MM.1S (cell line): ENCODE data around the gene FAM47A.

ENCODE experiments used
- DNase-seq: peaks from one replicate; pipeline ENCODE4 v3.0.0-alpha.2; 2015
- H2AFZ ChIP-seq: fragments of 300-600 bp; sonication (generic); 2 replicates; pipeline ENCODE4 v1.6.0; 2016; ENCODE audit warnings: antibody characterized with exemption, low read length
- H3F3A ChIP-seq: fragments of 300-600 bp; sonication (generic); 2 replicates; pipeline ENCODE4 v1.6.1; 2016; ENCODE audit warnings: mild to moderate bottlenecking, antibody characterized with exemption, low read length, moderate library complexity, mixed read lengths; ENCODE audit not compliant: insufficient read depth
- H3K27ac ChIP-seq: fragments of 300-600 bp; sonication (generic); 2 replicates; pipeline ENCODE4 v1.5.1; 2016; ENCODE audit warnings: mild to moderate bottlenecking, low read length
- H3K27me3 ChIP-seq: fragments of 300-600 bp; sonication (generic); replicated peaks from 2 replicates; pipeline ENCODE4 v1.6.0; 2016; ENCODE audit warnings: low read length; ENCODE audit not compliant: insufficient read depth
- H3K36me3 ChIP-seq: fragments of 300-600 bp; sonication (generic); replicated peaks from 2 replicates; pipeline ENCODE4 v1.6.1; 2016; ENCODE audit warnings: mild to moderate bottlenecking, low read length, mixed read lengths; ENCODE audit not compliant: insufficient read depth
- H3K4me1 ChIP-seq: fragments of 300-600 bp; sonication (generic); 2 replicates; pipeline ENCODE4 v1.6.1; 2016; ENCODE audit warnings: low read length, mixed read lengths
- H3K4me2 ChIP-seq: fragments of 300-600 bp; sonication (generic); 2 replicates; pipeline ENCODE4 v1.6.0; 2016; ENCODE audit warnings: low read depth, low read length
- H3K4me3 ChIP-seq: fragments of 300-600 bp; sonication (generic); 2 replicates; pipeline ENCODE4 v1.5.1; 2016; ENCODE audit warnings: low read length, mixed read lengths
- H3K79me2 ChIP-seq: fragments of 300-600 bp; sonication (generic); 2 replicates; pipeline ENCODE4 v1.6.1; 2016; ENCODE audit warnings: mixed run types, low read length, mixed read lengths
- H3K9ac ChIP-seq: fragments of 300-600 bp; sonication (generic); 2 replicates; pipeline ENCODE4 v1.6.1; 2016; ENCODE audit warnings: low read length, mixed read lengths
- H3K9me2 ChIP-seq: fragments of 300-600 bp; sonication (generic); replicated peaks from 2 replicates; pipeline ENCODE4 v1.6.1; 2016; ENCODE audit warnings: mild to moderate bottlenecking, low read length, mixed read lengths; ENCODE audit not compliant: insufficient read depth
- H3K9me3 ChIP-seq: fragments of 300-600 bp; sonication (generic); replicated peaks from 2 replicates; pipeline ENCODE4 v1.6.1; 2016; ENCODE audit warnings: mild to moderate bottlenecking, low read length, mixed read lengths; ENCODE audit not compliant: insufficient read depth
- H4K20me1 ChIP-seq: fragments of 300-600 bp; sonication (generic); 2 replicates; pipeline ENCODE4 v1.6.1; 2016; ENCODE audit warnings: mild to moderate bottlenecking, low read length, moderate library complexity, mixed read lengths; ENCODE audit not compliant: insufficient read depth
- EZH2 ChIP-seq: fragments of 300-600 bp; sonication (generic); optimal IDR thresholded peaks from 2 replicates; pipeline ENCODE3; 2017; ENCODE audit warnings: low read depth, mild to moderate bottlenecking, antibody characterized with exemption, low read length, mixed read lengths
- EZH2phosphoT487 ChIP-seq: fragments of 300-600 bp; sonication (generic); IDR thresholded peaks from 2 replicates; pipeline ENCODE4 v1.6.1; 2018; ENCODE audit warnings: antibody characterized with exemption, low read length
- TF ChIP-seq, protein P1 (sequence below): fragments of 300-600 bp; sonication (generic); IDR thresholded peaks from 2 replicates; pipeline ENCODE4 v1.5.1; 2016; ENCODE audit warnings: antibody characterized with exemption, low read length, mixed read lengths

Gene FAM47A

GRCh38 chrX:34144246-34144645 lies 12.1 kb upstream of the FAM47A start:
- no peaks in the 10 kb centered on the region for H3F3A ChIP-seq

DNA sequence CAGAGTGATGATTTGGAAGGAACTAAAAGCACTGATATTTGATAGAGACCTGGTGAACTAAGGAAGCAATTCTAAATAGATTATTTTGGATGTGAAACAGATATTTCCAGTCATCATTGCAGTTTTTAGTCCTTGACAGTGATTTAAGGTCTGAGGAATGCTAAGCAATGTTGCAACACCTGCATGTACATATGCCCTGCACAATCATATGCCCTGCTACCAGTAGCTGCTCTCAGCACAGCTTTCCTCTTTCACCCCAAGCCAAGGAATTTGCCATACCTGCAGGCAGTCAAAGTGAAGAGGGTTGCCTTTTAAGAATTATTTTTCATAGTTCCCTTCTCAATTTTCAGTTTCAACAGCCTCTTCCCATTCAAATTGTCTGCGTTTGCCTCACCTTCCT lies 8.7 kb upstream of the FAM47A start:
- TF ChIP-seq, protein P1, sequence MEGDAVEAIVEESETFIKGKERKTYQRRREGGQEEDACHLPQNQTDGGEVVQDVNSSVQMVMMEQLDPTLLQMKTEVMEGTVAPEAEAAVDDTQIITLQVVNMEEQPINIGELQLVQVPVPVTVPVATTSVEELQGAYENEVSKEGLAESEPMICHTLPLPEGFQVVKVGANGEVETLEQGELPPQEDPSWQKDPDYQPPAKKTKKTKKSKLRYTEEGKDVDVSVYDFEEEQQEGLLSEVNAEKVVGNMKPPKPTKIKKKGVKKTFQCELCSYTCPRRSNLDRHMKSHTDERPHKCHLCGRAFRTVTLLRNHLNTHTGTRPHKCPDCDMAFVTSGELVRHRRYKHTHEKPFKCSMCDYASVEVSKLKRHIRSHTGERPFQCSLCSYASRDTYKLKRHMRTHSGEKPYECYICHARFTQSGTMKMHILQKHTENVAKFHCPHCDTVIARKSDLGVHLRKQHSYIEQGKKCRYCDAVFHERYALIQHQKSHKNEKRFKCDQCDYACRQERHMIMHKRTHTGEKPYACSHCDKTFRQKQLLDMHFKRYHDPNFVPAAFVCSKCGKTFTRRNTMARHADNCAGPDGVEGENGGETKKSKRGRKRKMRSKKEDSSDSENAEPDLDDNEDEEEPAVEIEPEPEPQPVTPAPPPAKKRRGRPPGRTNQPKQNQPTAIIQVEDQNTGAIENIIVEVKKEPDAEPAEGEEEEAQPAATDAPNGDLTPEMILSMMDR = no peak
- TF ChIP-seq EZH2 (no peak), EZH2phosphoT487 (no peak)
- H3K4me3 ChIP-seq = no peak overlapping the region
- H4K20me1 ChIP-seq = no peaks in the 10 kb centered on the region
- no peak for DNase-seq
- no peaks in the 10 kb centered on the region for H3K4me1 ChIP-seq
- no peaks in the 10 kb centered on the region for H3K9me2 ChIP-seq
- no peaks in the 10 kb centered on the region for H3K27me3 ChIP-seq
- no peak overlapping the region for H3K9ac ChIP-seq
- no peaks in the 10 kb centered on the region for H3K9me3 ChIP-seq
- no peaks in the 10 kb centered on the region for H3K79me2 ChIP-seq
- no peak overlapping the region for H2AFZ ChIP-seq
- H3K27ac ChIP-seq = no peak overlapping the region
- H3F3A ChIP-seq = no peaks in the 10 kb centered on the region
- H3K4me2 ChIP-seq = no peak overlapping the region
- H3K36me3 ChIP-seq = no peaks in the 10 kb centered on the region

More at GRCh38 chrX:34144246-34144645, 12.1 kb upstream of the FAM47A start:
- TF ChIP-seq, protein P1 = no peak
- TF ChIP-seq EZH2phosphoT487 (no peak), EZH2 (no peak)
- no peak overlapping the region for H3K27ac ChIP-seq
- no peaks in the 10 kb centered on the region for H3K9me2 ChIP-seq
- no peak overlapping the region for H3K4me2 ChIP-seq
- H3K79me2 ChIP-seq = no peaks in the 10 kb centered on the region
- no peaks in the 10 kb centered on the region for H3K9me3 ChIP-seq
- no peaks in the 10 kb centered on the region for H3K4me1 ChIP-seq
- no peak overlapping the region for H2AFZ ChIP-seq
- H4K20me1 ChIP-seq = no peaks in the 10 kb centered on the region
- H3K36me3 ChIP-seq = no peaks in the 10 kb centered on the region
- DNase-seq = no peak
- no peak overlapping the region for H3K4me3 ChIP-seq
- H3K9ac ChIP-seq = no peak overlapping the region
- no peaks in the 10 kb centered on the region for H3K27me3 ChIP-seq

DNA sequence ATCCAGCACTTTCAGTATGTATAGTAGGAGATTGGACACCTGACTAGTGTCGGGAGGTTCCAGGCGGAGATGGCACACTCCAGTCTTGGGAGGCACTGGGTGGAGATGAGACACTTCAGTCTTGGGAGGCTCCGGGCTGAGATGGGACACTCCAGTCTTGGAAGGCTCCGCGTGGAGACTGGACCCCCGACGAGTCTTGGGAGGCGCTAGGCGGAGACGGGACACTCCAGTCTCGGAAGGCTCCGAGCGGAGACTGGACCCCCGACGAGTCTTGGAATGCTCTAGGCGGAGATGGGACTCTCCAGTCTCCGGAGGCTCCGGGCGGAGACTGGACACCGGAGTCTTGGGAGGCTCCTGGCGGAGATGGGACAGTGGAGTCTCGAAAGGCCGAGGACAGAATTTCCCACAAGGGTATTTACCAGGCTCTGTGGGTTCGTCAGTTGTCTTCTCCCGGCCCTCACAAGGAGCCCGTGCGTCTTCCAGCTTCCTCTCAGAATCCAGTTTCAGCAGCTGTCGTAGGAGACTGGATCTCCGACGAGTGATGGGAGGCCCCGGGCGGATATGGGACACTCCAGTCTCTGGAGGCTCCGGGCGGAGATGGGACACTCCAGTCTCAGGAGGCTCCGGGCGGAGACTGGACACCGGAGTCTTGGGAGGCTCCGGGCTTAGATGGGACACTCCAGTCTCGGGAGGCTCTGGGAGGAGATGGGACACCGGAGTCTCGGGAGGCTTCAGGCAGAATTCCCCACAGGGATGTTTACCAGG lies 952 bp downstream of the FAM47A start:
- no peaks in the 10 kb centered on the region for H3K4me1 ChIP-seq
- no peaks in the 10 kb centered on the region for H3K27me3 ChIP-seq
- no peak overlapping the region for H3K4me2 ChIP-seq
- no peak overlapping the region for H3K9ac ChIP-seq
- no peaks in the 10 kb centered on the region for H3K9me3 ChIP-seq
- no peak overlapping the region for H3K27ac ChIP-seq
- no peaks in the 10 kb centered on the region for H3K9me2 ChIP-seq
- H3F3A ChIP-seq = no peaks in the 10 kb centered on the region
- TF ChIP-seq EZH2 (no peak), EZH2phosphoT487 (no peak)
- TF ChIP-seq, protein P1 = no peak
- H3K36me3 ChIP-seq = no peaks in the 10 kb centered on the region
- DNase-seq = no peak
- H3K79me2 ChIP-seq = no peaks in the 10 kb centered on the region
- no peak overlapping the region for H2AFZ ChIP-seq
- H3K4me3 ChIP-seq = no peak overlapping the region
- no peaks in the 10 kb centered on the region for H4K20me1 ChIP-seq
